GM12873 (cell line): Measurements from ENCODE around the gene GLOD4.

Experiments
- CTCF ChIP-seq: IDR thresholded peaks from 2 replicates; pipeline ENCODE4 v1.5.1; 2012; ENCODE audit warnings: low read depth, mild to moderate bottlenecking, moderate library complexity, low read length, control low read depth; ENCODE audit not compliant: insufficient read depth; ENCODE audit errors: missing control alignments

GLOD4 gene

GRCh38 chr17:823501-823902 is 41.4 kb upstream of the GLOD4 start:
- TF ChIP-seq CTCF: no peak

GRCh38 chr17:819251-819650 is 37.2 kb upstream of the GLOD4 start:
- TF ChIP-seq CTCF: no peak

GRCh38 chr17:814371-814770 is 32.3 kb upstream of the GLOD4 start:
- no peak for TF ChIP-seq CTCF

- TF ChIP-seq CTCF: no peak
Observed at GRCh38 chr17:812638-813204, 30.6 kb upstream of the GLOD4 start.

- TF ChIP-seq CTCF: no peak
Observed at GRCh38 chr17:811051-811784, 29.1 kb upstream of the GLOD4 start.

- TF ChIP-seq CTCF: no peak
Observed at GRCh38 chr17:807523-808294, 25.6 kb upstream of the GLOD4 start.
